Pancreas (tissue), 10 donors: ENCODE results near the gene NEDD4. TPM values are rescaled to one million over a fixed set of nuclear protein-coding genes. Genes with fewer than 3 reads are reported as not detected.

Source experiments
- ATAC-seq, 4 donors: fragments of 200-7000 bp; cut with Tn5 transposase; one replicate each; pipeline versions ENCODE4 v1.8.0 to v1.9.1; 2020; ENCODE audit warnings: mild to moderate bottlenecking in 4 of 4, moderate library complexity in 4 of 4
- DNase-seq, 6 donors: peaks; one replicate each; pipeline ENCODE4 v3.0.0-alpha.2; 2020
- FAIRE-seq: peaks from 2 replicates; lab custom pipeline; 2012; peaks lifted over from hg19 to GRCh38; lab: Jason Lieb, UNC
- H3K27ac ChIP-seq, 4 donors: fragments of 200-600 bp; sonication (generic); 1 replicate in 3 of 4; 2 replicates in 1 of 4; pipeline versions ENCODE4 v1.5.0 to v1.8.0; 2020
- H3K27me3 ChIP-seq, 4 donors: fragments of 200-600 bp; one replicate each; pipeline ENCODE4 v1.8.0; 2021
- H3K36me3 ChIP-seq, 3 donors: fragments of 200-600 bp; sonication (generic) in 1 of 3; one replicate each; pipeline versions ENCODE4 v1.5.0 to v1.8.0; 2020 to 2021
- H3K4me1 ChIP-seq, 3 donors: fragments of 200-600 bp; one replicate each; pipeline ENCODE4 v1.8.0; 2021
- H3K4me3 ChIP-seq, 4 donors: fragments of 200-600 bp; sonication (generic) in 2 of 4; one replicate each; pipeline versions ENCODE4 v1.5.0 to v1.8.0; 2020 to 2021
- H3K9me3 ChIP-seq, 4 donors: fragments of 200-600 bp; one replicate each; pipeline ENCODE4 v1.8.0; 2021
- WGBS, 2 donors: extraction: QIAGEN DNeasy Blood & Tissue Kit; methylation state at CpG; one replicate each; pipeline ENCODE4 v1.1.7; 2013; 5-methylcytosine and 5-hydroxymethylcytosine counted together
- intact Hi-C, 3 donors: fragments of 100-400 bp; cut with DNase I; formaldehyde crosslinking; loops; one replicate each; pipeline versions ENCODE4 v1.11.1 to v1.14.2; 2022
- polyA plus RNA-seq, 2 donors: library from polyadenylated mRNA; stranded (reverse); fragments of 200-250 nt; gene quantifications; one replicate each; pipeline ENCODE4 v1.2.3, GENCODE V29; 2013
- total RNA-seq, 6 donors: library from RNA; stranded (reverse); fragmentation: NEBNext Ultra II Directional in 4 of 6; extraction: Animal tissue kit (Norgen Biotek cat#: 25700) in 4 of 6; gene quantifications; one replicate each; pipeline versions ENCODE4 v1.2.1 to v1.2.4, GENCODE V29; 2021 to 2023
- TF ChIP-seq, protein P1 (sequence below), 4 donors: fragments of 200-600 bp; sonication (generic) in 3 of 4; IDR thresholded peaks; one replicate each; pipeline versions ENCODE4 v1.5.0 to v1.8.0; 2021; ENCODE audit warnings: antibody characterized with exemption in 4 of 4
- donor health status: healthy with polysubstance abuse.
- donor health status: DM: no; HTN: no; CAD: no; lungs with moderate emphysema.
- donor health status: DM: no; HTN: no; CAD: no.
- donor health status: control.
- donor health status: control.
- donor health status: Bipolar disorder and iron deficiency.
- donor health status: DM: yes; HTN: yes; CAD: no.
- donor health status: DM: no; HTN: no; CAD: no.
- donor health status: DM: no; HTN: no; CAD: no.
- donor health status: DM: yes; HTN: yes; CAD: no.

The NEDD4 gene
- total and polyA plus RNA-seq, 8 donors = 1.4 to 9.5 (median 4.6) TPM

DNA sequence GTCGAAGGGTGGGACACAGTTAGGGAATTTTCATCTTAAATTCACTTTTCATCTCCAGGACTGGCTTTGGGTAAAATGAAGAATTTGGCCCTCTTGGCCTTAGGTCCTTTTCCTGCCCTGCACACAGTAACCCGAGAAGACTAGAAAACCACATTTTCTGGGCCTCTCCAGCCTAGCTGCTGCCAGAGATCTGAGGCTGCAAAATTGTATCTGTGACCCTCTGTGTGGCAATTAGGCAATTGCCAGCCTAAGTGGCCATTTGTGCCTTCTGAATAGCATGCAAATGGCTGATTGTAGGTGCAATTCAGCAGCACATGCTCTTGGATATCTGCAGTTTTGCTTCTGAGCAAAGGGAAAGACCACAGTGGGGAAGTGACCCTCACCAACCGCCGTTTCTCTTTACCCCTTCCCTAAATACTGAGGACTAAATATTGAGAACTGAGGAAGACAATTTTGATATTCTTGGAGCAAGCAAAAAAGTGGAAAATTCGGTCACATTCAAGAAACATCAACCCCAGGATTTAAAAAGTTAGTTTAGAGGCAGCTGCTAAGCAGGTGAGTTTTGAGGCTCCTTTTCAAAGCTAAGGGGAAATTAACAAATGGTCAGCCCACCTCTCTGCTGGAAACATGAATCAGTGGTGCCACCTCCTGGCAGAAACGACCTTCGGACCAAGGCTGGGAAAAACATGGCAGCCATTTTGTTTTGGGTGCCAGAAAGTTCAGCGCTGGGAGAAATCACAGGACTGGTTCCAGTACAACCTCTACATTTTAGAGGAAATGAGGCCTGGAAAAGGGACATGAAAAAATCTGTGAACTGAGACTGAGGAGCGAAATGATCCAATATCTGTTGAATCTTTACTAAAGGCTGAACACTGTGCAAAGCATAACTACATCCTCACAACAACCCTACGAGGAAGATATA lies 193.9 kb downstream of the NEDD4 start:
- intact Hi-C loops = no loop called here
- H3K27me3 ChIP-seq = no peaks in the 10 kb centered on the region
- H3K4me3 ChIP-seq = no peak overlapping the region
- TF ChIP-seq, protein P1, sequence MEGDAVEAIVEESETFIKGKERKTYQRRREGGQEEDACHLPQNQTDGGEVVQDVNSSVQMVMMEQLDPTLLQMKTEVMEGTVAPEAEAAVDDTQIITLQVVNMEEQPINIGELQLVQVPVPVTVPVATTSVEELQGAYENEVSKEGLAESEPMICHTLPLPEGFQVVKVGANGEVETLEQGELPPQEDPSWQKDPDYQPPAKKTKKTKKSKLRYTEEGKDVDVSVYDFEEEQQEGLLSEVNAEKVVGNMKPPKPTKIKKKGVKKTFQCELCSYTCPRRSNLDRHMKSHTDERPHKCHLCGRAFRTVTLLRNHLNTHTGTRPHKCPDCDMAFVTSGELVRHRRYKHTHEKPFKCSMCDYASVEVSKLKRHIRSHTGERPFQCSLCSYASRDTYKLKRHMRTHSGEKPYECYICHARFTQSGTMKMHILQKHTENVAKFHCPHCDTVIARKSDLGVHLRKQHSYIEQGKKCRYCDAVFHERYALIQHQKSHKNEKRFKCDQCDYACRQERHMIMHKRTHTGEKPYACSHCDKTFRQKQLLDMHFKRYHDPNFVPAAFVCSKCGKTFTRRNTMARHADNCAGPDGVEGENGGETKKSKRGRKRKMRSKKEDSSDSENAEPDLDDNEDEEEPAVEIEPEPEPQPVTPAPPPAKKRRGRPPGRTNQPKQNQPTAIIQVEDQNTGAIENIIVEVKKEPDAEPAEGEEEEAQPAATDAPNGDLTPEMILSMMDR (IDR thresholded peaks at IDR 0.05) = no peak
- H3K36me3 ChIP-seq = no peaks in the 10 kb centered on the region
- H3K27ac ChIP-seq = no peak overlapping the region
- H3K9me3 ChIP-seq = no peaks in the 10 kb centered on the region
- WGBS, 2 donors = 47 to 55% methylated on average over 10 of the region's 10 CpGs
- FAIRE-seq = no peak
- peak in 1 of 6 donors; percentile 14 for DNase-seq
- H3K4me1 ChIP-seq = no peaks in the 10 kb centered on the region
- no peak for ATAC-seq

DNA sequence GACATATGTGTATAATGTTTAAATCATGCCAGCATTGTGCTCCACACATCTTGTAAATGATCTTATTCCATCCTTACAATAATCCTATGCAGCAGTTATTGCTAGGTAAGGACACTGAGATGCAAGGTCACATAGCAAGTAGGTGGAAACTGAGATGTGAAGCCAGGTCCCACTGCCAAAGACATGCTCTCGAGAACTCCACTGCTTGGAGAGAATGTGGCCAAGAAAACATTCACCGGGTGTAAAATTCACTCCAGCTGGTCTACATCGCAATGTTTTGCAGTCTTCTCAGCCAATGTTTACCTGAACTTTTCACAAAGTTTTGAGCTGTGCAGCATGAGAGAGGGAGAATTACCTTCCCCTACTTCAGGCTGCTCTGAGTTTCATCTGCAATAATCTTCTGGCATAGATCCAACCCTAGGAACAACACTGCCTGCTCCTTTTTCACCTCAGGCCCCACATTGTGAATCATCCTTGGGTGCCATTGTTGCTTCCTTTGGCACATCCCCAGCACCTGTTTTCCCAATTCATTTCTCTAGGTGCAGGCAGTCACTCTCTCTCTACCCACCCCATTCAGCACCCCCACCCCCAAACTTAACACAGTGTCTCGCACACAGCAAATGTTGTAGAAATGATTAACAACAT lies 197.0 kb downstream of the NEDD4 start:
- FAIRE-seq = no peak
- DNase-seq = no peak
- Histone ChIP-seq H3K4me3 (no peak overlapping the region), H3K4me1 (no peaks in the 10 kb centered on the region), H3K9me3 (no peaks in the 10 kb centered on the region), H3K36me3 (no peaks in the 10 kb centered on the region), H3K27me3 (no peaks in the 10 kb centered on the region), H3K27ac (no peak overlapping the region)
- TF ChIP-seq, protein P1 (IDR thresholded peaks at IDR 0.05) = no peak
- ATAC-seq = no peak
- WGBS, 2 donors = 54 to 73% methylated on average over 4 of the region's 4 CpGs
- intact Hi-C loops = no loop called here

DNA sequence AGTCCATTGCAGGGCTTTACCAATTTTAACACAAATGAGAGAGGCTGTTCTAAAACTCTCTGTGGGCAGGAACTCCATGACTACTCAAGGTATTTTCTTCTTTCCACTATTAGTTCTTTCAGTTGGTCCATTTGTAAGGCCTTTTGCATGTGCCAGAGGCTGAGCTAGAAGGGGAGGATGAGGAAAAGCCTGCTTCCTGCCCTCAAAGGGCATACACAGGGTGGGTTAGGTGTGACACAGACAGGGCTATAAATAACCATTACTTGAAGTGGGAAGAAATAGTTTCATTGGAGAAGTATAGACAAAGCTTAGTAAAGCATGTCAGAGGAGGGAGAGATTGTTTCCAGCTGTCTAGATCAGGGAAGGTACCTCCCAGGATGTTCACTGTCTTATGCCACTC lies 198.4 kb downstream of the NEDD4 start:
- FAIRE-seq = no peak
- no peaks in the 10 kb centered on the region for H3K36me3 ChIP-seq
- intact Hi-C loops = no loop called here

DNA sequence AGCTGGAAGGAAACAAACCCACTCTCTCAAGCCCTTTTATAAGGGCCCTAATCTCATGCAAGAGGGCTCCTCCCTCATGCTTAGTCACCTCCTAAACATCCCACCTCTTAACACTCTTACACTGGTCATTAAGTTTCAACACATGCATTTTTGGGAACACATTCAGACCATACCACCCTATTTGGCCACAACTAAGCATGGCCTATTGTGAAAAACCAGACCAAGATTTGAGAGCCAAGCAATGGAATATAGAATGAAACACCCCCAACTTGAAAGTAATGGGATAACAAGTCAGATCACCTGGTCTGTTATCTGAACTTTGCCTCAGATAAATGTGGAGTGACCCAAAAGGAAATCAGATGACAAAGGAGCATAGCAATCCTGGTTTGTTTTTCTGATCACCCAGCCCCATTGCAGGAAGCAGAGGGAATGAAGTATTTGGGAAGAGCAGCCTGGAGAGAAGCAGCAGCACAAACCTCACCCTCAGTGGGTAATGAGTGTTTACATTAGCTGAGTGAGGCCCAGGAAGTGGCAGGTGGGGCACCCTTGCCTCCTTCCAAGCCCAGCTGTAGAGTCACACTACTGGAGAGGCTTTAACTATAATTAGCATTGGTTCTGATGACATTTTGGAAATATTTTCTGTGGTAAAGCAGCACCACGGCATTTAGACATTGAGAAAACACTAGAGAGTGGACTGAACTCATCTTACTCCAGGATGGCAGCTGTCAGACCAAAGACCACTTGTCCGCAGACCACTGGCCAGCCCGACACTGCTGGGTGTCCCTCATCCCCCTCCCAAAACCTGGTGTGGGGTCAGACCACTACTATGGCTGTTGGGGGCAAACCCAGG lies 201.6 kb downstream of the NEDD4 start:
- intact Hi-C loops = no loop called here
- no peak for ATAC-seq
- DNase-seq = no peak
- Histone ChIP-seq H3K36me3 (no peaks in the 10 kb centered on the region), H3K4me3 (no peak overlapping the region), H3K27ac (no peak overlapping the region), H3K27me3 (no peaks in the 10 kb centered on the region), H3K4me1 (no peaks in the 10 kb centered on the region), H3K9me3 (no peaks in the 10 kb centered on the region)
- TF ChIP-seq, protein P1 (IDR thresholded peaks at IDR 0.05) = no peak
- no peak for FAIRE-seq
- WGBS, 2 donors = 64 to 81% methylated on average over 3 of the region's 3 CpGs

More for the DNA sequence above, 198.4 kb downstream of the NEDD4 start:
- Histone ChIP-seq H3K4me3 (no peak overlapping the region), H3K4me1 (no peaks in the 10 kb centered on the region), H3K27me3 (no peaks in the 10 kb centered on the region), H3K9me3 (no peaks in the 10 kb centered on the region), H3K27ac (no peak overlapping the region)
- DNase-seq = no peak
- no peak for ATAC-seq
- TF ChIP-seq, protein P1 (IDR thresholded peaks at IDR 0.05) = no peak
